Measurements from ENCODE around the gene AUTS2.
A peak's percentile ranks its signal among the peaks of the same experiment; 100 is the strongest.

Gene AUTS2

GRCh38 chr7:69598081-69598486 lies at the start of gene AUTS2:
AUTS2 (plus strand) TSS chr7:69598475; CDS start chr7:69599654, 1,179 bp downstream.
- DNase-seq, result peak; percentile 48

GRCh38 chr7:69550991-69551390 lies 47.3 kb upstream of the AUTS2 start:
- DNase-seq, result no peak

GRCh38 chr7:69553190-69553589 lies 45.1 kb upstream of the AUTS2 start:
- DNase-seq, result no peak

- no peak for DNase-seq
These were observed 36.9 kb upstream of the AUTS2 start for GRCh38 chr7:69561266-69561960.

GRCh38 chr7:69564454-69565417 lies 33.5 kb upstream of the AUTS2 start:
- no peak for DNase-seq

- no peak for DNase-seq
These were observed 30.5 kb upstream of the AUTS2 start for GRCh38 chr7:69567800-69568199.

GRCh38 chr7:69568266-69568665 lies 30.0 kb upstream of the AUTS2 start:
- DNase-seq, result no peak

- no peak for DNase-seq
These were observed 22.6 kb upstream of the AUTS2 start for GRCh38 chr7:69575651-69576050.

- DNase-seq, result no peak
These were observed 21.1 kb upstream of the AUTS2 start for GRCh38 chr7:69577221-69577620.

GRCh38 chr7:69585169-69585568 lies 13.1 kb upstream of the AUTS2 start:
- DNase-seq, result no peak

GRCh38 chr7:69586321-69586720 lies 12.0 kb upstream of the AUTS2 start:
- DNase-seq, result no peak

GRCh38 chr7:69588773-69589172 lies 9.5 kb upstream of the AUTS2 start:
- DNase-seq, result no peak

- no peak for DNase-seq
These were observed 6.5 kb upstream of the AUTS2 start for GRCh38 chr7:69591805-69592204.

GRCh38 chr7:69593511-69593910 lies 4.8 kb upstream of the AUTS2 start:
- no peak for DNase-seq

GRCh38 chr7:69595415-69595814 lies 2.9 kb upstream of the AUTS2 start:
- DNase-seq, result no peak

- DNase-seq, result no peak
These were observed 2.2 kb upstream of the AUTS2 start for GRCh38 chr7:69596056-69596455.

- no peak for DNase-seq
These were observed 1.5 kb upstream of the AUTS2 start for GRCh38 chr7:69596723-69597277.

GRCh38 chr7:69597278-69598076 lies 798 bp upstream of the AUTS2 start:
- DNase-seq, result no peak

- DNase-seq, result no peak
These were observed 411 bp downstream of the AUTS2 start for GRCh38 chr7:69598487-69599285.

- no peak for DNase-seq
These were observed 1.1 kb downstream of the AUTS2 start for GRCh38 chr7:69599286-69599954.

GRCh38 chr7:69599955-69600709 lies 1.9 kb downstream of the AUTS2 start:
- DNase-seq, result no peak

Data from stimulated activated CD4-positive, alpha-beta T cell treated with anti-CD3 and anti-CD28 coated beads, Interleukin-4, amount 100 ng/mL, for 1 hour (primary cell).